DMS153 treated with DMSO at 0.1 percent for 48 hours (cell line): Measurements from ENCODE around the gene C1QC.

Experiments used
- DNase-seq: peaks from one replicate; lab custom pipeline; 2025; ENCODE audit not compliant: unreplicated experiment; lab: John Stamatoyannopoulos, UW

The C1QC gene

DNA sequence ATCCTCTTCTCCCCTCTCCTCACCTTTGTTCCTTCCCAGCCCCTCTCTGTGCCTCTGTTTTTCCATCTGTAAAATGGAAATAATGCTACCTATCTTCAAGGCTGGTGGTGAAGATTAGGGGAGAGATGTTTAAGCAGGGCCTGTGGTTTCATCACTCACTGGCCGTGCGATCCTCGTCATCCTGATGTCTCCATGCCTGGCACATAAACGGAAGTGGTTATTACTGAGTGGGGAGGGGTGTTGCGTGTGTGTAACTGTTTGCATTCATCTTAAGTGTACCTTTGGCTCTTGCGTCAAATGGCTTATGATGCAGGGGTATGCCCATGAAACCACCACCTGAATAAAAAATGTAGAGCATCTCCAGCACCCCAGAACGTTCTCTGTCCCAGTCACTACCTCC lies 24.2 kb upstream of the C1QC start:
- no peak for DNase-seq

DNA sequence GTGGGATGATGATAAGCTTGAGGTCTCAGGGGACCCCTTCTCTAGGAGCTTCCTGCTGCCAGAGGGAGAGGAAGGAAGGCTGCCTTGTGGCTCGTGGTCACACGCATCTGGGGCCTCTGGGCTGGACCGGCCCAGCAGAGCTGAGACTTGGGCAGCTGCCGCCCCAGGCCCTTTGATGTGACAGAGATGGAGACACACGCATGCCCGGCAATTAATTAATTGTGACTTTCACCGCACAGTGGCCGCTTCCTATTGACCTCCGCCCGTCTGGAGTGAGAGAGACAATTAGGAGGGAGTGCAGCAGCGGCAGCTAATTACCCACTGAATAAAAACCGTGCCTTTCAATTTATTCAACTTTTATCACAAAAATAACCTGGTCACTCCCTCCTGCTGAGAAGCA lies 23.6 kb upstream of the C1QC start:
- no peak for DNase-seq

DNA sequence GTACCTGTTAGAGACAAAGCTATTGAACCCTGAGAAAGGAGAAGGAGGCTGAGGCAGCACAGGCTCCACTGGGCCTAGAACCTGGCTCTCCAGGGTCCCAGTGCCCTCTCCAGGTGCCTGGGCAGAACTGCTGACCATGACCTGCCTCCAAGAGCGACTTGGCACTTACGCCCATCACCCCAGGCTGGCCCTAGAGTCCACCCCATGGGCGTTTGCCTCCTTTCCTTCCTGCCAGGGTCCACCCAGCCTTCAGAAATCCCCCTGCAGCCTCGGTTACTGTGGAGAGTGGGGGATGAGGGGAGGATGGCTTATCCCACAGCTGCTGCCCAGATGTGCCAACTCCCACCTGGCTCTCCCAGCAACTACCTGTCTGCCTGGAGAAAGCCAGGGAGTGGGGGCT lies 21.7 kb upstream of the C1QC start:
- DNase-seq = no peak

- DNase-seq = no peak
Measured at GRCh38 chr1:22625262-22625925, 18.0 kb upstream of the C1QC start.

DNA sequence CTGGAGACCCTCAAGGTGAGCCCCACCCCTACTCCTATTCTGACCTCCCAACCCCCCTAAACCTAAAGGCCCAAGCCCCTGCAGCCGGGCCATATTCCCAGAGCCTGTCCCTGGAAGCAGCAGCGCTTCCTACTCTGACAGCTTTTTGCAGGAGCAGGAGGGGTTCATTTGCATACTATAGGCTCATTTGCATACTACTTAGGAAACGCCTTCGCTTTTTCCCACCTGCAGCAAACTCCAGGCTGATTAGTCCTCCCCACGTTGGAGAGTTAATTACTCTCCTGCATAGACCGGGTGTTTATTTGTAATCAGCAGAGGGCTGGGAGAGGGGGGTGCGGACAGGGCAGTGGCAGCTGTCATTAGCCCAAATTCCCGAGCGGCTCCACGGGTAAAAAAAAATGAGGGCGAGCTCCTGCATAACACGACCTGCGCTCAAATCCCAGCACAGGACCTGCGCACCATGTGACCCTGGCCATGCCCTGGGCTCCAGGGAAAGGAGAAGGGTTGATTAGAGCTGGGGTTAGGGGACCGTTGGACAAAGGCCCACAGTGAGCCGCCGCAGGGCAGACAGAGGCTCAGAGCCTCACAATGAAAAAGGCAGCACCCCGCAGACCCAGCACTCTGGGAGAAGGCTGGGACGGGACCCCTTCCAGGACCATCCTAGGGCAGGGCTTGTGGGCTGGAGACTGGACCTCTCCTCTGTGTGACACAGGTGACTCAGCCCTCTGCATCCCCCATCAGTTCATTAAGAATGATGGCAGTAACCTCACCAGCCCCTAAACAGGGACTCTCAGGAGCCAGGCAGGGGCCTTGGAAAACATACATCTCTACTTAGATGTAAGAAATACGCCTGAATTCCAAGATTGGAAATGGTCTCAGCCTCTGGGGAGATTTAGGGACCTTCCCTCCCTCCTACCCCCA lies 16.9 kb upstream of the C1QC start:
- no peak for DNase-seq

- DNase-seq = no peak
Measured at GRCh38 chr1:22627331-22627730, 16.1 kb upstream of the C1QC start.

GRCh38 chr1:22628698-22629444 lies 14.6 kb upstream of the C1QC start:
- no peak for DNase-seq

GRCh38 chr1:22629886-22630285 lies 13.5 kb upstream of the C1QC start:
- DNase-seq = no peak

DNA sequence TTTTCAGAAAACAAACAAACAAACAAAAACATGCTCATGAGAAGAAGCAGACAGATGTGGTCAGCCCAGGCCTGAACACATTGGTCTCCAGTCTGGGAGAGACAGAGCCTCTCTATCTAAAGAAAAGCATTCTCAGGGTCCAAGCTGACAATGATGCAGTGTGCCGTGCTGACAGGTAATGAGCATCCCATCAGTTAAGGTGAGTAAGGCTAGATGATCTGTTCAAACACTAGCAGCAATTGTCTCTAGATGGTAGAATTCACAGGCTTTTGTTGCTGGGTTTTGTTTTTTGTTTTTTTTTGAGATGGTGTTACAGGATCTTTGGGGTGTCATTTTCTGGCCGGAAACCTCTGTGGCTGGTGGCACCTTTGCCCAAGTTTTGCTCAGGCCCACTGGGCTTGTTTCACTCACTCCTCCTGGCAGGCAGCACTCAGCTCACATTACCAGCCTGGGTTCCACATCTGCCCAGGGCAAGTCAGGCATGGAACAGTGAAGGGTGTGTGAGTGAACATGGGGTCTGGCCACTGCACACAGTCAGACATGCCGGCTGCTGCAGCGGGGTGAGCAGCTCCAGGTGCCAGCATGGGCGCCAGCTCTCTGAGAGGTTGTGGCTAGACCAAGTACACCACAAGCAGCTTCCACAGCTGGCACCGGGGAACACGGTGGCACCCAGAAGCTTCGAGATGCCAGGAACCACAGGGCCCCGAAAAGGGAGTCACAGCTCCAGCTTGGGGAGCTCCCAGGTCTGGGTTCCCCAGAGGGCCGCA lies 9.6 kb upstream of the C1QC start:
- no peak for DNase-seq

DNA sequence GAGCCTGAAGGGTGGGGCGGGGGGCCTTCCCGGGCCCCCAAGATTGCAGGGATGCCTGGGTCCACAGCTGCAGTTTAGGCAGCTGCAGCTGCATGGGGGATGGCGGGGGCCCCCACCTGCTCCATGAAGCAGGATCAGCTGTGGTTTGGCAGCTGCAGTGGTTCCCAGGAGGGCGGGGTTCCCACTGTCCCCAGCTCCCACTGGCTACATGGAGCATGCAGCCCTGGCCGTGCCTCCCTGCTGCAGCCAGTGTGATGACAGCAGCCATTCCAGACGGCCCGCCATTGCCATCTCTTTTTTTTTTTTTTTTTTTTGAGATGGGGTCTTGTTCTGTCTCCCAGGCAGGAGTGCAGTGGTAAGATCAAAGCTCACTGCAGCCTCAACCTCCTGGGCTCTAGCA lies 8.0 kb upstream of the C1QC start:
- DNase-seq = no peak

DNA sequence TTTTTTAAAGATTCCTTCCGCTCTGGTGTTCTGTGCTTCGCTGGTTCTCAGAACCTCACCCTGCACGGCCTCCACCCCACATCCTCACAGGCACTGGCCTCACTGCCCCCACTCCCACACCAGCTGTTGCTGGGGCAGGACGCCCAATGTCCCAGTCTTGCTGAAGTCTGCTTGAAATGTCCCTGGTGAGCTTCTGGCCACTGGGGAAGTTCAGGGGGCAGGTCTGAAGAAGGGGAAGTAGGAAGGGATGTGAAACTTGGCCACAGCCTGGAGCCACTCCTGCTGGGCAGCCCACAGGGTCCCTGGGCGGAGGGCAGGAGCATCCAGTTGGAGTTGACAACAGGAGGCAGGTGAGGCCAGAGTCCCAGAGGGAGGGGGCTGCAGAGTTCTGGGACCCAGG lies 7.1 kb upstream of the C1QC start, which contains the start of gene C1QA:
Gene C1QA (plus strand): TSS at position 276 of the 400 bp plus-strand sequence. CDS start 989 bp downstream, outside the sequence.
- DNase-seq = no peak

DNA sequence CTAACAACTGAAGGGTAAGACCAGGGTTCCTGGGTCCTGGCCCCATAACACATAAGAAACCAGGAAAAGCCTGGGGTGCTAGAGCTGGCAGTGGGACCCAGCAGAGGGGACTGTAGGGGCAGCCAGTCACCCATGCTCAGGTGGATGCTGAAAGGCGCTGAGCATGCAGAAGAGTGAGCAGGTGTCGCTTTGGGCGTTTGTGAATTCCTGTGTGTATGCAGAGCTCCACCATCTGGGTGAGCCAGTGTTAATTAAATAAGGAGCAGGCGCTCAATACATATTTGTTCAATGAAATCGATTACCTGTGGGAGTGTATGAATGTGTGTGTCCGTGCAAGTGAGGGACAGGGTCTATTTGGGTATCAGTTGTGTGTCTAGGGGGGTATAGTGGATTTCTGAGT lies 6.5 kb upstream of the C1QC start:
- no peak for DNase-seq

- DNase-seq = no peak
Measured at GRCh38 chr1:22637907-22638445, 5.5 kb upstream of the C1QC start.

- DNase-seq = no peak
Measured at GRCh38 chr1:22638476-22639234, 4.8 kb upstream of the C1QC start.

- DNase-seq = no peak
Measured at GRCh38 chr1:22639286-22639685, 4.1 kb upstream of the C1QC start.

DNA sequence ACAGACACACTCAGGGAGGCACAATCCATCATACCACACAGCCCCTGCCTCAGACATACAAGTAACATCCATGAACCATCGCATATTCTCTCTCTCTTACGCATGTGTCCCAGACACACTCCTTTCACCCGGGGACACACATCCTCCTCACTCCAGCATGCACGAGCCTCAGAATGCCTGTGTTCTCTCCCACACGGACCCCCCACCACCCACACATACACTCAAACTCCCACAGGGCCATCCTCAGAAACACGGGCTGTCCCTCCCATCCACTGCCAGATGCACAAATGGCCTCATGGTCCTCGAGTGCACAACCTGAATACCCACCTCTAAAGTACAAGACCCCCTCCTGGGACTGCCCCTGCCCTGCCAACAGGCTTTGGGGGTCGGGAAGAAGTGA lies 2.2 kb upstream of the C1QC start:
- DNase-seq = no peak

DNA sequence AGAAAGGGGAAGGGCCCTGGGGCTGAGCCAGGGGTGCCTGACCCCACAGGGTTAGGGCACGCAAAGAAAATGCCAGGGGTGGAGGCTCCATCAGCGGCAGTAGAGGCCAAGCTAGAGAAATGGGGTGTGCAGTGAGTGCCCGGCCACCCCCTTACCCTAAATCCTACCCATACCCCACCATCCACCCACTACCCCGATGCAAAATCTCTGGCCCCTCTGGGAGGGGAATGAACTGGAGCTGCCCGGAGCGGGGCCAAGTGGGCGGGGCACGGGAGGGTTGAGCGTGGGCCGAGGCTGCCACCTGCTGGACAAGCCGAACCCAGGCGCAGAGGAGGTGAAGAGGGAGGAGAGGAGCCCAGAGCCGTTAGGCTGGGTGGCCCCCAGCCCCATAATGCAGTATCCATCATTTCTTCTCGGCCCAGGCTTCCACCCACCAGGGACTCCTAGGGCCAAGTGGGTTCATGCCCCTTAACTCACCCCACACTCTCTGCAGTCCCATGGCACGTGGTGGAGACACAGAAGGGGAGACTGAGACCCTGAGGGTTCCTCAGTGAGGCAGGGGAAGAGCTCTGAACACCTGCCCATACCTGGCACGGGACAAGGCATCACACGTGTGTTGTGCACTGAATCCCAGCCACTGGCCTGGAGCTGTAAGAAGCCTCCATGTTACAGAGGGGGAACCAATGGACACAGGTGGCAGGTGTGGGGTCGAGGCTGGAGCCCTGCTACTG lies 1.4 kb upstream of the C1QC start:
- peak; percentile 25 for DNase-seq

DNA sequence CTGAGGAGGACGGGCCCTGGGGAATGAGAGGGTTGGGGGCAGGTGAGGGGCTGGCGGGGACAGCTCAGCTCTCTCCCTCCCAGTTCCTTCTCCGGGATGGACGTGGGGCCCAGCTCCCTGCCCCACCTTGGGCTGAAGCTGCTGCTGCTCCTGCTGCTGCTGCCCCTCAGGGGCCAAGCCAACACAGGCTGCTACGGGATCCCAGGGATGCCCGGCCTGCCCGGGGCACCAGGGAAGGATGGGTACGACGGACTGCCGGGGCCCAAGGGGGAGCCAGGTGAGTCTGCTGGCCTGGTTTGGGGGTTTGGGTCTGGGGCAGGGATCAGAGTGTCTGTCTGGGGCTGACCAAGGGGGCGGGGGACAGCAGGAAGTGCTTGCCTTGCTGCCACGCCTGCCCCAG lies 495 bp downstream of the C1QC start:
- DNase-seq = no peak

GRCh38 chr1:22645931-22646330 lies 2.5 kb downstream of the C1QC start:
- no peak for DNase-seq
